HCT116 (cell line): ENCODE data around the gene DDX3X.

Source experiments
- POLR2A ChIP-seq: IDR thresholded peaks from 2 replicates; pipeline ENCODE4 v1.7.0; 2011; ENCODE audit warnings: borderline replicate concordance; ENCODE audit not compliant: insufficient read depth, insufficient read length; ENCODE audit errors: extremely low read depth
- TF ChIP-seq, protein P1 (sequence below), 3 experiments: fragments of 200-600 bp in 1 of 3; sonication (generic) in 1 of 3; IDR thresholded peaks in 2 of 3; conservative IDR thresholded peaks in 1 of 3; 2 replicates each; pipeline ENCODE4 v1.5.1; 2012 to 2017; ENCODE audit warnings: low read depth in 2 of 3, low read length in 2 of 3, antibody characterized with exemption in 1 of 3, borderline replicate concordance in 1 of 3, control low read depth in 1 of 3, mild to moderate bottlenecking in 1 of 3, mixed read lengths in 1 of 3, mixed run types in 1 of 3, moderate library complexity in 1 of 3; ENCODE audit not compliant: insufficient read depth in 1 of 3

DNA sequence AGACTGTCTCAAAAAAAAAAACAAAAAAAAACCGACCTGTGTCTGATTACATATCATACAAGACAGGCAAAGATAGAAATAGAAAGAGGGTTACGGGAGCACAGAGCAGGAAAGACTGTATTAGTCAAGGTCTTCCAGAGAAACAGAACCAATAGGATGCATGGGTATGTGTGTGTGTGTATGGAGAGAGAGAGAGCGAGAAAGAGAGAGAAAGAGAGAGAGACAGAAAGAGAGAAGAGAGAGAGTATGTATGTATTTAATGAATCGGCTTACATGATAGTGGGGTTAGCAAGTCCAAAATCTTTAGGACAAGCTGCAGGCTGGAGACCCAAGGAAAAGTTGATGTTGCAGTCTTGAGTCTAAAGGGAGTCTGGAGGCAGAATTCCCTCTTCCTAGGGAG, 7.5 kb upstream of the DDX3X start:
- TF ChIP-seq POLR2A, result no peak
- TF ChIP-seq, protein P1, sequence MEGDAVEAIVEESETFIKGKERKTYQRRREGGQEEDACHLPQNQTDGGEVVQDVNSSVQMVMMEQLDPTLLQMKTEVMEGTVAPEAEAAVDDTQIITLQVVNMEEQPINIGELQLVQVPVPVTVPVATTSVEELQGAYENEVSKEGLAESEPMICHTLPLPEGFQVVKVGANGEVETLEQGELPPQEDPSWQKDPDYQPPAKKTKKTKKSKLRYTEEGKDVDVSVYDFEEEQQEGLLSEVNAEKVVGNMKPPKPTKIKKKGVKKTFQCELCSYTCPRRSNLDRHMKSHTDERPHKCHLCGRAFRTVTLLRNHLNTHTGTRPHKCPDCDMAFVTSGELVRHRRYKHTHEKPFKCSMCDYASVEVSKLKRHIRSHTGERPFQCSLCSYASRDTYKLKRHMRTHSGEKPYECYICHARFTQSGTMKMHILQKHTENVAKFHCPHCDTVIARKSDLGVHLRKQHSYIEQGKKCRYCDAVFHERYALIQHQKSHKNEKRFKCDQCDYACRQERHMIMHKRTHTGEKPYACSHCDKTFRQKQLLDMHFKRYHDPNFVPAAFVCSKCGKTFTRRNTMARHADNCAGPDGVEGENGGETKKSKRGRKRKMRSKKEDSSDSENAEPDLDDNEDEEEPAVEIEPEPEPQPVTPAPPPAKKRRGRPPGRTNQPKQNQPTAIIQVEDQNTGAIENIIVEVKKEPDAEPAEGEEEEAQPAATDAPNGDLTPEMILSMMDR (IDR thresholded peaks at IDR 0.05 in 2 of 3, conservative IDR thresholded peaks at IDR 0.05 in 1 of 3; ENCODE audit: borderline replicate concordance in 1 of 3, insufficient read depth in 1 of 3, low read depth in 2 of 3, low read length in 2 of 3), result no peak
